Testis (tissue), 2 donors: Measurements from ENCODE around the gene MT1X.
"Not testable (repeated sequence)": the region's sequence is repeated elsewhere in the genome, so short reads cannot be mapped to it uniquely, and the experiment has no call there.

Experiments used
- POLR2A ChIP-seq: fragments of 450-650 bp; IDR thresholded peaks from one replicate; pipeline ENCODE4 v1.6.1; 2017; ENCODE audit warnings: antibody characterized with exemption, mild to moderate bottlenecking, moderate library complexity
- TF ChIP-seq, protein P1 (sequence below), 3 experiments: fragments of 450-650 bp in 2 of 3; fragments of 200-600 bp in 1 of 3; sonication (generic) in 1 of 3; IDR thresholded peaks; one replicate each; pipeline ENCODE4 v1.5.1; 2016 to 2019; ENCODE audit warnings: antibody characterized with exemption in 3 of 3, mild to moderate bottlenecking in 2 of 3, moderate library complexity in 1 of 3

DNA sequence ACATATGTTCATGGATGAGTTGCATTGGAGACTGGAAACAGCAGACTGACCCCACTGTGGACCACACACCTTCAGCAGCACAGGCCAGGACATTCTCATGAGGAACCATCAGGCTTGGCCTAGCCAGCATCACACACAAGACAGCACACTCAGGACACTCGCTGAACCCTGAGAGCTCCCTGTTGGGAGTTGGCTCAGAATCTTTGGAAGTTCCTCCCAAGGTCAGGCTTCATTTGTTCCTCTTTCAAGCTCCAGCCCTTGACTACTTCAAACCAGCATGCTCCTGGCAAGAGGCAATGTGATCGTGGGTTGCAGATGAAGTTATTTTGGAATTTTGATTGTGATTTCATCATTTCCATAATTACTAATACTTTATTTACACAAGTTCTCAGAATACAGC lies 10.6 kb upstream of the MT1X start:
- TF ChIP-seq, protein P1, sequence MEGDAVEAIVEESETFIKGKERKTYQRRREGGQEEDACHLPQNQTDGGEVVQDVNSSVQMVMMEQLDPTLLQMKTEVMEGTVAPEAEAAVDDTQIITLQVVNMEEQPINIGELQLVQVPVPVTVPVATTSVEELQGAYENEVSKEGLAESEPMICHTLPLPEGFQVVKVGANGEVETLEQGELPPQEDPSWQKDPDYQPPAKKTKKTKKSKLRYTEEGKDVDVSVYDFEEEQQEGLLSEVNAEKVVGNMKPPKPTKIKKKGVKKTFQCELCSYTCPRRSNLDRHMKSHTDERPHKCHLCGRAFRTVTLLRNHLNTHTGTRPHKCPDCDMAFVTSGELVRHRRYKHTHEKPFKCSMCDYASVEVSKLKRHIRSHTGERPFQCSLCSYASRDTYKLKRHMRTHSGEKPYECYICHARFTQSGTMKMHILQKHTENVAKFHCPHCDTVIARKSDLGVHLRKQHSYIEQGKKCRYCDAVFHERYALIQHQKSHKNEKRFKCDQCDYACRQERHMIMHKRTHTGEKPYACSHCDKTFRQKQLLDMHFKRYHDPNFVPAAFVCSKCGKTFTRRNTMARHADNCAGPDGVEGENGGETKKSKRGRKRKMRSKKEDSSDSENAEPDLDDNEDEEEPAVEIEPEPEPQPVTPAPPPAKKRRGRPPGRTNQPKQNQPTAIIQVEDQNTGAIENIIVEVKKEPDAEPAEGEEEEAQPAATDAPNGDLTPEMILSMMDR (IDR thresholded peaks at IDR 0.05) = not testable (repeated sequence)
- TF ChIP-seq POLR2A = not testable (repeated sequence)
